ENCODE data around the gene FBXW10B. TPM values are rescaled to one million over a fixed set of nuclear protein-coding genes. Genes with fewer than 3 reads are reported as not detected.
"Not testable (repeated sequence)": the region's sequence is repeated elsewhere in the genome, so short reads cannot be mapped to it uniquely, and the experiment has no call there.

The FBXW10B gene
- polyA plus RNA-seq, 2 donors: 9.1 to 13.9 TPM

DNA sequence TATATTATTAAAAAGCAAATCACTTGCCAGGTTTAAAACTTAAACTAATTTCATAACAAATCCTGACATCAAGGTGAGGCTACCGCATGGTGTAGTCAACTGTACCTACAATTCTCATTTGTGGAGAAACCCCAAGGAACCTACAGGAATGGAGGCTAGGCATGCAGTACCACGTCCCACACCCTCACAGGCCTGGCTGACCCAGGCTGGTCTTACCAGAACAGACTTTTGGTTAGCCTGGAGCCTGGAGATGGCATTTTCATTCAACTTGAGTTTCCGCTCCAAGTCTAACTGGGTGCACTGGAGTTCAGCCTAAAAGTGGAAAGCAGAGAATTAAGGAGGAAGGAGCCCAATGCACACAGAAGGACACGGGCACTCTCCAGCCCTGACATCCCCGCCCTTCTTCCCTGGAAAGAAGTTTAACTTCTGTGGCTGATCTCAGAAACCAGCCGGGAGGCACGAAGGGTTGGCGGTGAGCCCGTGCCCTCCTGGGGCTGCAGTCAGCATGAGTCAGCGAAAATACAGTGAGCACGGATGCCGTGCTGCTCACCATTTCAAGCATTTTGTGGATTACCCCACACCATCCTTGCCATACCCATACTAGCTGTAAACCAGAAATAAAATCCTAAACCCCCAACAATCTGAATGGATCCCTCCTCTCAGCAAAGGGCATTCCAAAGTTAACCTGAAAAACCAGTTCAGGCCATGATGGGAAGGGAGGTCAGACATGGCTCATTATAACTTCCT lies 23.2 kb upstream of the FBXW10B start:
- not testable (repeated sequence) for H3K9me3 ChIP-seq (ENCODE audit: control insufficient read depth in 2 of 2, insufficient read depth in 1 of 2, low read depth in 1 of 2, low read length in 1 of 2); H3K27me3 ChIP-seq (ENCODE audit: control insufficient read depth in 1 of 2, insufficient read depth in 2 of 2, low read length in 2 of 2); H3K4me3 ChIP-seq (ENCODE audit: low read depth in 1 of 2, low read length in 2 of 2); H3K4me1 ChIP-seq (ENCODE audit: control insufficient read depth in 2 of 2, insufficient read depth in 2 of 2, low read length in 1 of 2); H3K36me3 ChIP-seq (ENCODE audit: control insufficient read depth in 2 of 2, insufficient read depth in 2 of 2, low read length in 1 of 2)
- WGBS, 2 donors: 55 to 74% methylated on average over 1 to 2 of the region's 12 CpGs
- H3K27ac ChIP-seq (ENCODE audit: low read depth in 2 of 2, low read length in 1 of 2): peak overlapping the region in 1 of 2 donors; percentile 13

DNA sequence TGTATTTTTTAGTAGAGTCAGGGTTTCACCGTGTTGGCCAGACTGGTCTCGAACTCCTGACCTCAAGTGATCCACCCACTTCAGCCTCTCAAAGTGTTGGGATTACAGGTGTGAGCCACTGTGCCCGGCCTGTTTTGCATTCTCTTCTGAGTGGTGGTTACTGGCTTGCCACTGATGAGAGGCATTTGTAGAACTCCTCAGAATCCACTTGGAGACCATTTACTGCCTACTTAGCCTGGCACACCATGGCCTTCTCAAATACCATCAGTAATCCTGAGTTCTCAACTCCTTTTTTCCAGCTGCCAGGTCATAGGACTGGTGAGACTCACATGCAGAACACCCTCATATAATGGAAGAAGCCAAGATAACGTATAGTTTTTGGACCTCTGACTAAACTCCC lies 22.5 kb upstream of the FBXW10B start:
- H3K9me3 ChIP-seq (ENCODE audit: control insufficient read depth in 2 of 2, insufficient read depth in 1 of 2, low read depth in 1 of 2, low read length in 1 of 2); H3K4me3 ChIP-seq (ENCODE audit: low read depth in 1 of 2, low read length in 2 of 2); H3K27ac ChIP-seq (ENCODE audit: low read depth in 2 of 2, low read length in 1 of 2); H3K36me3 ChIP-seq (ENCODE audit: control insufficient read depth in 2 of 2, insufficient read depth in 2 of 2, low read length in 1 of 2); H3K27me3 ChIP-seq (ENCODE audit: control insufficient read depth in 1 of 2, insufficient read depth in 2 of 2, low read length in 2 of 2); H3K4me1 ChIP-seq (ENCODE audit: control insufficient read depth in 2 of 2, insufficient read depth in 2 of 2, low read length in 1 of 2): not testable (repeated sequence)
- 87 to 89% methylated on average over 4 of the region's 4 CpGs for WGBS, 2 donors

DNA sequence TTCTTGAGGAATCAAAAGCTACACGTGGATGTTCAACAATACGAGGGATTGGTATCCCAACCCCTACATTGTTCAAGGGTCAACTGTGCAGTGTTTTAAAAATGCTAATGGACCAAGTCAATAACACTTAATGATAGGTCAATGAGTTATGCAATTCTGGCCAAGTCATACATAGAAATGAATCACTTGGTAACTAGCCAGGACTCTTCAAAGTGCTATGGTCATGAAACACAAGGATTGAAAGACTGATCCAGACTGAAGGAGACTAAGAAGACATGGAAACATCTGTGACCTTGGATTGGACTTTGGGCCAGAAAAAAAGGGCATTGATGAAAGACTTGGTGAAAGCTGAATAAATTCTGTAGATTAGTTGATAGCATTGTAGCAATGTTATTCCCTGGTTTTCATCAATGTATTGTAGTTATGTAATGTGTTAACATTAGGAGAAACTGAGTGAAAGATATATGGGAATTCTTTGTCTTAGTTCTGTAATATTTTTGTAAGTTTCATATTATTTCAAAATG lies 11.5 kb upstream of the FBXW10B start:
- not testable (repeated sequence) for H3K4me1 ChIP-seq (ENCODE audit: control insufficient read depth in 2 of 2, insufficient read depth in 2 of 2, low read length in 1 of 2); H3K27me3 ChIP-seq (ENCODE audit: control insufficient read depth in 1 of 2, insufficient read depth in 2 of 2, low read length in 2 of 2); H3K36me3 ChIP-seq (ENCODE audit: control insufficient read depth in 2 of 2, insufficient read depth in 2 of 2, low read length in 1 of 2); H3K27ac ChIP-seq (ENCODE audit: low read depth in 2 of 2, low read length in 1 of 2); H3K4me3 ChIP-seq (ENCODE audit: low read depth in 1 of 2, low read length in 2 of 2); H3K9me3 ChIP-seq (ENCODE audit: control insufficient read depth in 2 of 2, insufficient read depth in 1 of 2, low read depth in 1 of 2, low read length in 1 of 2)
- 74 to 84% methylated on average over 2 of the region's 2 CpGs for WGBS, 2 donors

DNA sequence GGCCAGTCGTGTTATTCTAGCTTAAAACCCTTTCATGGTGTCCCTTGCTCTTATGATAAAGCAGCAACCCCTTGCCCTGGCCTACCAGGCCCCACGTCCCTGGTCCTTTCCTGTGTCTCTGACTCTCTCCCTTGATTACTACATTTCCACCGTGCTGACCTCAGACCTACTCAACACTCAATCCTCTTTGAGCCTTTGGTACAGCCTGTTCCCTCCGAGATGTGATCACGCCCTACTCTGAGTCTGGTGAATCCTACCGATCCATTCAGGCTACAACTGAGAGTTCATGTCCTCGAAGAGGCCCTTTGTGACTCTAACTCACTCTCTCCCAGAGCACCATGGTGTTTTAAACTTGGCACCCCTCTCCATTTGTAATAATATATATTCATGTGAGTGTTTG lies 10.5 kb upstream of the FBXW10B start:
- peak overlapping the region in 1 of 2 donors; percentile 42 for H3K27ac ChIP-seq (ENCODE audit: low read depth in 2 of 2, low read length in 1 of 2)
- not testable (repeated sequence) for H3K4me1 ChIP-seq (ENCODE audit: control insufficient read depth in 2 of 2, insufficient read depth in 2 of 2, low read length in 1 of 2); H3K9me3 ChIP-seq (ENCODE audit: control insufficient read depth in 2 of 2, insufficient read depth in 1 of 2, low read depth in 1 of 2, low read length in 1 of 2); H3K27me3 ChIP-seq (ENCODE audit: control insufficient read depth in 1 of 2, insufficient read depth in 2 of 2, low read length in 2 of 2); H3K4me3 ChIP-seq (ENCODE audit: low read depth in 1 of 2, low read length in 2 of 2); H3K36me3 ChIP-seq (ENCODE audit: control insufficient read depth in 2 of 2, insufficient read depth in 2 of 2, low read length in 1 of 2)
- WGBS, 2 donors: 83 to 87% methylated on average over 7 of the region's 7 CpGs

DNA sequence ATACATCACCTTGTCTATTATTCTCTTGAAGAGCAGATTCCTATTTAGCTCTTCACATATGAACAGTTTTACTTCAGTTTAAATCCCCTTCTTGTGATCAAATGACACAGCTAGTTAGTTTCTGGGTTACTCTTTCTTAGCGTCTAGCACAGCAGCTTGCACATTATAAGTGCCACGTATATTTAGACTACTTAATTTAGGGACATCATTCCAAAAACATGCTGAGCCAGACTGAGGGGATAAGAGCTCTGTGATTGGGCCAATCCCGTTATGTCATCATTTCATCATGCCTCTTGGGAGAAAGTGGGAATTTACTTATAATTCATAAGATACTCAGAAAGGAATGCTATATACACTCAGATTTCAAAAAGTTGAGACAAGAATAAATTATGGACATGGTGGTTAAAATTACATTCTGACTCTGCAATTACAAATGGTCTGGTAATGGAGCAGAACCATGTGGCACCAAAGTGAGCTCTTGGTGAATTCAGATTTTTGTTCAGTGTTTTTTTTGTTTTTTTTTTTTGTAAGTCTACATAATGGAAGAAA lies 4.2 kb upstream of the FBXW10B start:
- not testable (repeated sequence) for H3K4me1 ChIP-seq (ENCODE audit: control insufficient read depth in 2 of 2, insufficient read depth in 2 of 2, low read length in 1 of 2); H3K27ac ChIP-seq (ENCODE audit: low read depth in 2 of 2, low read length in 1 of 2); H3K4me3 ChIP-seq (ENCODE audit: low read depth in 1 of 2, low read length in 2 of 2); H3K9me3 ChIP-seq (ENCODE audit: control insufficient read depth in 2 of 2, insufficient read depth in 1 of 2, low read depth in 1 of 2, low read length in 1 of 2); H3K27me3 ChIP-seq (ENCODE audit: control insufficient read depth in 1 of 2, insufficient read depth in 2 of 2, low read length in 2 of 2); H3K36me3 ChIP-seq (ENCODE audit: control insufficient read depth in 2 of 2, insufficient read depth in 2 of 2, low read length in 1 of 2)
- WGBS, 2 donors: 70 to 75% methylated on average over 3 of the region's 3 CpGs

DNA sequence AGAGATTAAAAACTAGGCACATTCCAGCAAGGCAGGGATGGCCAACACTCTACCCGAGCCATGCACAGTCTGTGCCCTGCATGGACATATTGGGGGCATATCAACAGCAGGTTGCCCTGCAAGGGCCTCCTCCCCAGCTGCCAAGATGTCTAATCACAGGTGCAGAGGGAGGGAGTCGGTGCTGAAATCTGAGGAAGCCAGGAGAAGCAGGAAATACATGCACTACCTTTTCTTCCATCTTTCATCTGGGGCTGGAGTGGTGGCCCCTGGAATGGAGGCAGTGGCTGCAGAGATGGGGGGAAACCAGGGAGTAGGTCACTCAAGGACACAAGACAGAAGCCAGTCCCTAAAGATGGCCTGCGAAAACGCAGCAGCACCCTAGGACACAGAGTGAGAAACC lies 3.8 kb upstream of the FBXW10B start:
- not testable (repeated sequence) for H3K27me3 ChIP-seq (ENCODE audit: control insufficient read depth in 1 of 2, insufficient read depth in 2 of 2, low read length in 2 of 2); H3K27ac ChIP-seq (ENCODE audit: low read depth in 2 of 2, low read length in 1 of 2); H3K9me3 ChIP-seq (ENCODE audit: control insufficient read depth in 2 of 2, insufficient read depth in 1 of 2, low read depth in 1 of 2, low read length in 1 of 2); H3K36me3 ChIP-seq (ENCODE audit: control insufficient read depth in 2 of 2, insufficient read depth in 2 of 2, low read length in 1 of 2); H3K4me1 ChIP-seq (ENCODE audit: control insufficient read depth in 2 of 2, insufficient read depth in 2 of 2, low read length in 1 of 2); H3K4me3 ChIP-seq (ENCODE audit: low read depth in 1 of 2, low read length in 2 of 2)
- 85 to 90% methylated on average over 3 of the region's 4 CpGs for WGBS, 2 donors

DNA sequence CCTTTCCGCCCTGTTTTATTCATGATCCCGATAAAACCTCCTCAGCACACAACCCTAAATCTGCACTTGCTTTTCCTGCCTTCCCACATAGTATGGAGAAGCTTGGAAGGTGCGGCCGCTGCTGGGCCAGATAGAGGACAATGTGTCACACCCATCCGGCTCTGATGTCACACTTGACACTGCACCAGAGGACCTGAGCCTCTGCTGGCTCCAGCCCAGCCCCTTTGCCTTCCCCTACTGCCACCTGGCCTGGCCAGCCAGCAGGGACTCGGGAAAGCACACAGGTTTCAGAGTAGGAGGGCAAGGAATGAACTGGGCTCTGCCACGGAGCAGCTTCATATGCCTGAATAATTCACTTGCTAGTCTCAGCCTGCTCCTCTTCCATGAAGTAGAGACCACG lies 2.6 kb upstream of the FBXW10B start:
- H3K4me3 ChIP-seq (ENCODE audit: low read depth in 1 of 2, low read length in 2 of 2); H3K9me3 ChIP-seq (ENCODE audit: control insufficient read depth in 2 of 2, insufficient read depth in 1 of 2, low read depth in 1 of 2, low read length in 1 of 2); H3K4me1 ChIP-seq (ENCODE audit: control insufficient read depth in 2 of 2, insufficient read depth in 2 of 2, low read length in 1 of 2); H3K27me3 ChIP-seq (ENCODE audit: control insufficient read depth in 1 of 2, insufficient read depth in 2 of 2, low read length in 2 of 2); H3K36me3 ChIP-seq (ENCODE audit: control insufficient read depth in 2 of 2, insufficient read depth in 2 of 2, low read length in 1 of 2): not testable (repeated sequence)
- H3K27ac ChIP-seq (ENCODE audit: low read depth in 2 of 2, low read length in 1 of 2): peak overlapping the region in 1 of 2 donors; percentile 64
- WGBS, 2 donors: 85 to 86% methylated on average over 5 to 6 of the region's 8 CpGs

DNA sequence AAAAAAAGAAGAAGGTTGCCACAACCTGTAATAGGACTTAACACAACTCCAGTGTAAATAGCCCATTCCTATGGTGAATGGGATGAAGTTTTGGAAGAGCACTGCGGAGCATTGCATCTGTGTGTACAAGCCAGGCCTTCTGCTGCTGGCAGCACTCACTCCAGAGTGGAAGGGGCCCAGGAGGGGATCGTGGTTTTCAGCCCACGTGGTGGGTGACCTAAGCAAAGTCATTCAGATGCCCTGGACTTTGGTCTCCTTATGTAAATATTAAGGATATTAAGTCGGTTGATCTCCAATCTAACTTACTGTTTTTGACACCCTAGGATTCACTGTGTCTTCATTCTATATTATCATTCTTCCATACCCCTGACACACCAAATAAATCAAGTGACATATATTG lies 2.7 kb downstream of the FBXW10B start:
- not testable (repeated sequence) for H3K4me3 ChIP-seq (ENCODE audit: low read depth in 1 of 2, low read length in 2 of 2); H3K4me1 ChIP-seq (ENCODE audit: control insufficient read depth in 2 of 2, insufficient read depth in 2 of 2, low read length in 1 of 2); H3K27ac ChIP-seq (ENCODE audit: low read depth in 2 of 2, low read length in 1 of 2); H3K36me3 ChIP-seq (ENCODE audit: control insufficient read depth in 2 of 2, insufficient read depth in 2 of 2, low read length in 1 of 2); H3K27me3 ChIP-seq (ENCODE audit: control insufficient read depth in 1 of 2, insufficient read depth in 2 of 2, low read length in 2 of 2); H3K9me3 ChIP-seq (ENCODE audit: control insufficient read depth in 2 of 2, insufficient read depth in 1 of 2, low read depth in 1 of 2, low read length in 1 of 2)
- 44 to 54% methylated on average over 4 of the region's 4 CpGs for WGBS, 2 donors

DNA sequence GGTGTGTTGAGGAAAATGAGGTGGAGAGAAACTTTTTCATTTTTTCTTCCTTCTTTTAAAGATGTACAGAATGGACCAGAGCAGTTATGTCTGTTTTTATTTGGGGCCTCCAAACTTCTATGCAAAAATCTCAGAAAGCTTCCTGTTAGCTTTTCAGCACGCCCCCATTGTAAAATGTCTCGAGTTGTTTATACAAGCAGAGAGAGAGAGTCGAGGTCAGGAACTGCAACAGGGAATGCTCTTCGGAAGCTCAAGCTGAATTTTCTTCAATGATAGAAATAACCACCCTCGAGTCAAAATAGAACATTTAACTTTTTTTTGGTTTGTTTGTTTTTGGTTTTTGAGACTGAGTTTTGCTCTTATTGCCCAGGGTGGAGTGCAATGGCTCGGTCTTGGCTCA lies 3.7 kb downstream of the FBXW10B start:
- not testable (repeated sequence) for H3K36me3 ChIP-seq (ENCODE audit: control insufficient read depth in 2 of 2, insufficient read depth in 2 of 2, low read length in 1 of 2); H3K9me3 ChIP-seq (ENCODE audit: control insufficient read depth in 2 of 2, insufficient read depth in 1 of 2, low read depth in 1 of 2, low read length in 1 of 2); H3K4me1 ChIP-seq (ENCODE audit: control insufficient read depth in 2 of 2, insufficient read depth in 2 of 2, low read length in 1 of 2); H3K27me3 ChIP-seq (ENCODE audit: control insufficient read depth in 1 of 2, insufficient read depth in 2 of 2, low read length in 2 of 2); H3K4me3 ChIP-seq (ENCODE audit: low read depth in 1 of 2, low read length in 2 of 2); H3K27ac ChIP-seq (ENCODE audit: low read depth in 2 of 2, low read length in 1 of 2)
- 58 to 69% methylated on average over 6 of the region's 6 CpGs for WGBS, 2 donors

DNA sequence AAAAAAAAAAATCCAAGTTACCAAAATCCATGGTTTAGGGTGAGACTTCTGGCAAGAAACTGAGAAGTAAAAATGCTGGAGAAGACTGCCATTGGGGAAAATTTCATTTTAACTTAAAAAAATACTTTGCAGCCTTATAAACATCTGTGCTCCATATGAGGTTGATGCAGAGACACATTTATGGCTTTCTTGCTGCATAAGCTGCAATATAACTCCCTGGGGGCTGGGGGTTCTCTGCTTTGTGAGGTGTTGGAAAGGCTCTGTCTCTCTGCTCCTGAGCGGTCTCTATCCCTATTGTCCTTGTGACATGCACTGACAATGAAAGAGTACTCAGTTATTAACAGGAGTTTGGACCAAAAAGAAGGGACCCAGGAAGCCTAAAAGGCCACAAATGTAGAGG lies 6.4 kb downstream of the FBXW10B start:
- H3K9me3 ChIP-seq (ENCODE audit: control insufficient read depth in 2 of 2, insufficient read depth in 1 of 2, low read depth in 1 of 2, low read length in 1 of 2); H3K36me3 ChIP-seq (ENCODE audit: control insufficient read depth in 2 of 2, insufficient read depth in 2 of 2, low read length in 1 of 2); H3K27me3 ChIP-seq (ENCODE audit: control insufficient read depth in 1 of 2, insufficient read depth in 2 of 2, low read length in 2 of 2); H3K27ac ChIP-seq (ENCODE audit: low read depth in 2 of 2, low read length in 1 of 2); H3K4me3 ChIP-seq (ENCODE audit: low read depth in 1 of 2, low read length in 2 of 2); H3K4me1 ChIP-seq (ENCODE audit: control insufficient read depth in 2 of 2, insufficient read depth in 2 of 2, low read length in 1 of 2): not testable (repeated sequence)
- 93 to 100% methylated on average over 1 of the region's 1 CpG for WGBS, 2 donors

Data from esophagus (tissue), 2 donors.